HepG2 (cell line): ENCODE data around the gene ORM1. TPM values are rescaled to one million over a fixed set of nuclear protein-coding genes. Genes with fewer than 3 reads are reported as not detected.

Experiments
- ATAC-seq: fragments of 200-7000 bp; cut with Tn5 transposase; 3 replicates; pipeline ENCODE4 v1.9.1; 2020; ENCODE audit warnings: mild to moderate bottlenecking, moderate library complexity
- BruUV-seq: library from RNA; stranded (reverse); fragments of 400-500 nt; replicated peaks from 2 replicates; lab custom pipeline; 2021; lab: Mats Ljungman, UMichigan
- CTCF ChIA-PET: fragments of 300-600 bp; formaldehyde crosslinking; extraction: SDS; loops from one replicate; lab custom pipeline; 2021; ENCODE audit warnings: low total read pairs, inconsistent platforms, low intra/inter-chr PET ratio; lab: Yijun Ruan, JAX
- POLR2A ChIA-PET: fragments of 350-600 bp; sonication (Branson Sonifier 250); formaldehyde crosslinking; loops from one replicate; lab custom pipeline; 2020; ENCODE audit warnings: antibody characterized with exemption, inconsistent platforms; lab: Yijun Ruan, JAX
- DNase-seq: peaks from one replicate; pipeline ENCODE4 v3.0.0-alpha.2; 2015; ENCODE audit warnings: low spot score
- FAIRE-seq: peaks from 3 replicates; lab custom pipeline; 2011; peaks lifted over from hg19 to GRCh38; lab: Jason Lieb, UNC
- H2AFZ ChIP-seq: one replicate; pipeline ENCODE4 v1.6.1; 2011; ENCODE audit warnings: low read length, inconsistent platforms
- H3K27ac ChIP-seq: fragments of 300-600 bp; 3 replicates; pipeline ENCODE4 v1.8.0; 2011; ENCODE audit warnings: mixed run types, mild to moderate bottlenecking, mixed read lengths, low read length, inconsistent platforms; ENCODE audit not compliant: insufficient read depth; ENCODE audit errors: extremely low read length
- H3K27me3 ChIP-seq, 2 experiments: fragments of 200-600 bp in 1 of 2; 2 replicates in 1 of 2; 3 replicates in 1 of 2; pipeline versions ENCODE4 v1.6.0 to v1.8.0; 2011; ENCODE audit warnings: low read length in 2 of 2, mild to moderate bottlenecking in 2 of 2, moderate library complexity in 2 of 2, inconsistent platforms in 1 of 2; ENCODE audit not compliant: insufficient read depth in 2 of 2, control insufficient read depth in 1 of 2
- H3K36me3 ChIP-seq, 2 experiments: fragments of 200-600 bp in 1 of 2; replicated peaks in 1 of 2; 2 replicates in 1 of 2; 3 replicates in 1 of 2; pipeline versions ENCODE4 v1.5.1 to v1.8.0; 2011; ENCODE audit warnings: low read length in 2 of 2, inconsistent platforms in 1 of 2; ENCODE audit not compliant: insufficient read depth in 2 of 2, control insufficient read depth in 1 of 2
- H3K4me1 ChIP-seq: 2 replicates; pipeline ENCODE4 v1.5.1; 2012; ENCODE audit warnings: low read length, inconsistent platforms; ENCODE audit not compliant: insufficient read depth
- H3K4me2 ChIP-seq: 2 replicates; pipeline ENCODE4 v1.6.0; 2011; ENCODE audit warnings: low read depth, low read length, inconsistent platforms
- H3K4me3 ChIP-seq, 3 experiments: fragments of 200-600 bp in 1 of 3; sonication (generic), shearing (Covaris generic) in 1 of 3; replicated peaks in 1 of 3; 2 replicates each; pipeline ENCODE4 v1.5.1; 2011 to 2016; ENCODE audit warnings: low read length in 3 of 3, inconsistent platforms in 2 of 3, low read depth in 2 of 3, mild to moderate bottlenecking in 2 of 3, control low read depth in 1 of 3, mixed read lengths in 1 of 3; ENCODE audit not compliant: insufficient read depth in 1 of 3
- H3K79me2 ChIP-seq: one replicate; pipeline ENCODE4 v1.6.1; 2011; ENCODE audit warnings: low read length, inconsistent platforms; ENCODE audit not compliant: insufficient read depth
- H3K9ac ChIP-seq: 2 replicates; pipeline ENCODE4 v1.6.0; 2011; ENCODE audit warnings: mild to moderate bottlenecking, low read depth, low read length, inconsistent platforms; ENCODE audit not compliant: insufficient read depth
- H3K9me3 ChIP-seq: 2 replicates; pipeline ENCODE4 v1.5.1; 2012; ENCODE audit warnings: mild to moderate bottlenecking, low read length
- H4K20me1 ChIP-seq: 2 replicates; pipeline ENCODE4 v1.6.0; 2011; ENCODE audit warnings: inconsistent platforms, mild to moderate bottlenecking, low read length, moderate library complexity; ENCODE audit not compliant: insufficient read depth
- PBX2 ChIP-seq: IDR thresholded peaks from 2 replicates; pipeline ENCODE4 v1.6.1; 2016; ENCODE audit warnings: control low read depth
- PHF21A ChIP-seq: sonication (generic); formaldehyde crosslinking; IDR thresholded peaks from 2 replicates; pipeline ENCODE4 v1.5.0; 2020; ENCODE audit warnings: mild to moderate bottlenecking, missing genetic modification reagents
- ZBTB38 ChIP-seq: sonication (generic); formaldehyde crosslinking; IDR thresholded peaks from 2 replicates; pipeline ENCODE4 v1.5.1; 2020; ENCODE audit warnings: mild to moderate bottlenecking, missing genetic modification reagents
- ZNF337 ChIP-seq: sonication (generic); formaldehyde crosslinking; IDR thresholded peaks from 2 replicates; pipeline ENCODE4 v1.5.1; 2020; ENCODE audit warnings: missing genetic modification reagents, low read depth, mild to moderate bottlenecking, borderline replicate concordance
- ZNF713 ChIP-seq: sonication (generic); formaldehyde crosslinking; IDR thresholded peaks from 2 replicates; pipeline ENCODE4 v1.4.0; 2020; ENCODE audit warnings: mild to moderate bottlenecking, missing genetic modification reagents
- WGBS: methylation state at CpG from one replicate; pipeline ENCODE4 v1.1.6; 2017; ENCODE audit warnings: low lambda C conversion rate; 5-methylcytosine and 5-hydroxymethylcytosine counted together
- in situ Hi-C: cut with HindIII; loops from 2 replicates; pipeline ENCODE4 v1.10.0; 2017; ENCODE audit warnings: low pct_unique_long_range_greater_than_20kb; ENCODE audit not compliant: extremely low pct_ligation_motif_present
- intact Hi-C: fragments of 100-400 bp; cut with micrococcal nuclease; formaldehyde crosslinking; loops from one replicate; pipeline ENCODE4 v1.10.0; 2022; ENCODE audit not compliant: unreplicated experiment
- polyA plus RNA-seq, 8 experiments: library from polyadenylated mRNA; depleted of rRNA in 3 of 8; stranded (reverse) in 7 of 8; unstranded in 1 of 8; fragments of >200 nt; fragmentation: Illumina TruSeq in 4 of 8; extraction: Trizol in 4 of 8; gene quantifications; 2 replicates each; pipeline versions ENCODE4 v1.2.1 to v1.2.3, GENCODE V29; 2011 to 2016; ENCODE audit warnings: low read depth in 4 of 8, missing spikeins in 1 of 8, mixed read lengths in 1 of 8; ENCODE audit not compliant: insufficient read depth in 1 of 8
- total RNA-seq, 5 experiments: library from RNA; depleted of rRNA; stranded (reverse); fragments of >200 nt; fragmentation: Illumina TruSeq; extraction: Trizol; gene quantifications; 2 replicates each; pipeline ENCODE4 v1.2.3, GENCODE V29; 2016; ENCODE audit warnings: low read depth in 1 of 5
- TF ChIP-seq, protein P1 (sequence below): sonication (generic); formaldehyde crosslinking; IDR thresholded peaks from 2 replicates; pipeline ENCODE4 v1.5.0; 2020; ENCODE audit warnings: missing genetic modification reagents

ORM1 gene
- total and polyA plus RNA-seq, 2 of the 13 experiments (the other 11 are each of a cell fraction or from before 2014, with no cell fraction given), result 699 to 1,180 TPM

GRCh38 chr9:114327749-114328148, 4.9 kb downstream of the ORM1 start:
- Histone ChIP-seq H3K9me3 (no peaks in the 10 kb centered on the region), H3K79me2 (peaks cover 23% of the 10 kb centered on the region), H3K27me3 (no peaks in the 10 kb centered on the region), H3K27ac (peak overlapping the region; percentile 96), H4K20me1 (no peaks in the 10 kb centered on the region), H3K9ac (peak overlapping the region; percentile 67), H3K36me3 (peaks cover 0 to 7% of the 10 kb centered on the region in 2 experiments; a peak in 2 of 5 replicates), H3K4me3 (peak overlapping the region in 1 of 3 experiments; percentile 13; a peak in 1 of 6 replicates), H2AFZ (no peak overlapping the region), H3K4me1 (peaks cover 62% of the 10 kb centered on the region), H3K4me2 (peak overlapping the region; percentile 76)
- ATAC-seq, result no peak
- BruUV-seq, result no TSS peak
- ChIA-PET CTCF (no interaction called here), POLR2A (interaction anchor here (1.1 to 1.7 kb wide), 3 partner anchors 153 to 229 kb away, joined by 3 to 8 read pairs (median 5); partner anchors contain the start of gene KIF12)
- no peak for TF ChIP-seq ZNF337
- TF ChIP-seq ZNF713 (CRISPR knock-in tag), result peak; percentile 15; the same call in 1 of the 2 replicates
- TF ChIP-seq PHF21A (CRISPR knock-in tag), result 0 out of 2 replicates have a peak, but pooled peaks have one; percentile 25
- 0 out of 2 replicates have a peak, but pooled peaks have one; percentile 15 for TF ChIP-seq PBX2 (CRISPR knock-in tag)
- TF ChIP-seq ZBTB38 (CRISPR knock-in tag), result peak; percentile 43; the same call in 1 of the 2 replicates
- TF ChIP-seq, protein P1, sequence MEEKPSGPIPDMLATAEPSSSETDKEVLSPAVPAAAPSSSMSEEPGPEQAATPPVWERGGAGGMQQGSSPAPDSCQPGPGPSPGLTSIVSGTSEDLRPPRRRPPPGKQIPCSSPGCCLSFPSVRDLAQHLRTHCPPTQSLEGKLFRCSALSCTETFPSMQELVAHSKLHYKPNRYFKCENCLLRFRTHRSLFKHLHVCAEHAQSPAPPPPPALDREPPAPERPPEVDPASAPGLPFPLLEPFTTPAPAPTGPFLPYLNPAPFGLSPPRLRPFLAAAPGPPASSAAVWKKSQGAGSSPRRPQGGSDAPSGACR (CRISPR knock-in tag), result no peak
- WGBS, result 76% methylated on average over 2 of the region's 8 CpGs
- in situ Hi-C loops, result no loop called here
- DNase-seq, result no peak
- intact Hi-C loops, result no loop called here
- FAIRE-seq, result no peak
